GM19467 (cell line): ENCODE measurements around the gene PDLIM7.

Experiments used
- ATAC-seq: cut with Tn5 transposase; IDR thresholded peaks from one replicate; pipeline ENCODE4 v1.9.1; 2021; ENCODE audit warnings: mild to moderate bottlenecking, moderate library complexity; ENCODE audit not compliant: unreplicated experiment

The PDLIM7 gene

DNA sequence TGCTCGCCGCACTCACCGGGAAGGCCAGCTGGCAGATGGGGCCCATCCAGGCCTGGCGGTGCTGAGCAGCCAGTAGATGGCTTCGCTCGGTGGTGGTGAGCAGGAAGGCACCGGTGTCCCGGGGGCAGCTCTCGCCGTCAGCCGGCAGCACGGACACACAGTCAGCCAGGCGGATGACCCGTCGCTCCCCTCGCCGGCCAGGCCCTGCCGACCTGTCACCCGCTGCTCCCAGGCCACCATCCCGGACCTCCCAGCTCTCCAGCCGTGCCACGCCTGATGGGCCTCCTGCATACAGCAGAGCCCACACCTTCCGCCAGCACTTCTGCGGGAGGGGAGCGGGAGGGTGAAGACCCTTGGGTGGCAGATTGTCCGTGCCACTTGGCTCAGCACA is 10.8 kb upstream of the PDLIM7 start:
- no peak for ATAC-seq

DNA sequence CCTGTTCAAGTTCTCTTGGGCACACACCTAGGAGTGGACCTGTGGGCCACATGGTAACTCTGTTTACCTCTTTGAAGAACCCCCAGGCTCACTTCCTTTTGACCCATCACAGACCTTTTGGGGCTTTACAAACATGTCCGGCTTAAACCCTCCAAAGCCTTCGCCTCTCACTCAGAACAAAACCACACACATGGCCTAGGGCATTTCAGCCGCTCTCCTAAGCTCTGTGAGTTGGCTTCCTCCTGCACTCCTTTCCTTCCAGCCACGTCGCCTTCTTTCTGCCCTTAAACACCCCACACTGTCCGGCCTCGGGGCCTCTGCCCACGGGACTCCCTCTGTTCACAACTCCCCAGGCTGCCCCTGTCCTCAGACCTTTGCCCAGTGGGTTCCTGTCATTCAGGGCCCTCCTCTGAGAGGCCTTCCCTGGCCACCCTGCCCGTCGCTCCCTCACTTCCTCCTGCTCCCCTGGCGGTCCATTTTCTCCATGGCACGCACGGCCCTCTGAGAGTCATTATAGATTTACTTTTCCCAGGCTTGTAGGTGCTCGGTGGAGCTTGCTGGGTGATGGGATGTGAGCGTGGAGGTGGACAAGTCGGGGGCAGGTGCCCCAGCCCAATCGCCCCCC is 10.3 kb upstream of the PDLIM7 start:
- ATAC-seq, result no peak

DNA sequence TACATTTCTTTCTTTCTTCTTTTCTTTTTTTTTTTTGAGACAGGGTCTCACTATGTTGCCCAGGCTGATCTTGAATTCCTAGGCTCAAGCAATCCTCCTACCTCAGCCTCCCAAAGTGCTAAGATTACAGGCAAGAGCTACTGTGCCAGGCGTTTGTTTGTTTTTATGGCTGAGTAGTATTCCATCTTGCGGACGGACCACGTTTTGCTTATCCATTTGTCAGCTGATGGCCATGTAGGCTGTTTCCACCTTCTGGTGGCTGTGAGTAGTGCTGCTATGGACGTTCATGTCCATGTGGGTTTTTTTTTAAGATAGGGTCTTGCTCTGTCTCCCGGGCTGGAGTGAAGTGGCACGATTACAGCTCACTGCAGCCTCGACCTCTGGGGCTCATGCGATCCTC is 9.8 kb upstream of the PDLIM7 start:
- no peak for ATAC-seq

DNA sequence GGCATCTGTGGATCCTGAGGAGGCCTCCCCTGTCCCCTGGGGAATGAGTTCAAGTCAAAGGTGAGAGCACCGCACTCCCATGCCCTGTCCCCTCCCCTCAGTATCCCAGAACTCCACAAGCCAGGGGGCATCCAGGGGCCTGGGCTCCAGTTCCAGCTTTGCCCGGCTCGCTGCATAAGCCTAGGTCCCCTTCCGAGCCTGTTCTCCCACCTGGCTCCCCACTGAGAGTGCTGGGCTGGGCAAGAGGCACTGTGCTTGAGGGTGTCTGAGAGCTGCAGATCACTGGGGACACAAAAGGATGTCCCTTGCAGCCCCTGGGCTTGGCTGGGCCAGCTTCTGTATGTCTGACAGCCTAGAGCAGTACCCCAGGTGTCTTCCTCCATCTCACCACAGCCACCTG is 7.7 kb upstream of the PDLIM7 start:
- ATAC-seq, result no peak

DNA sequence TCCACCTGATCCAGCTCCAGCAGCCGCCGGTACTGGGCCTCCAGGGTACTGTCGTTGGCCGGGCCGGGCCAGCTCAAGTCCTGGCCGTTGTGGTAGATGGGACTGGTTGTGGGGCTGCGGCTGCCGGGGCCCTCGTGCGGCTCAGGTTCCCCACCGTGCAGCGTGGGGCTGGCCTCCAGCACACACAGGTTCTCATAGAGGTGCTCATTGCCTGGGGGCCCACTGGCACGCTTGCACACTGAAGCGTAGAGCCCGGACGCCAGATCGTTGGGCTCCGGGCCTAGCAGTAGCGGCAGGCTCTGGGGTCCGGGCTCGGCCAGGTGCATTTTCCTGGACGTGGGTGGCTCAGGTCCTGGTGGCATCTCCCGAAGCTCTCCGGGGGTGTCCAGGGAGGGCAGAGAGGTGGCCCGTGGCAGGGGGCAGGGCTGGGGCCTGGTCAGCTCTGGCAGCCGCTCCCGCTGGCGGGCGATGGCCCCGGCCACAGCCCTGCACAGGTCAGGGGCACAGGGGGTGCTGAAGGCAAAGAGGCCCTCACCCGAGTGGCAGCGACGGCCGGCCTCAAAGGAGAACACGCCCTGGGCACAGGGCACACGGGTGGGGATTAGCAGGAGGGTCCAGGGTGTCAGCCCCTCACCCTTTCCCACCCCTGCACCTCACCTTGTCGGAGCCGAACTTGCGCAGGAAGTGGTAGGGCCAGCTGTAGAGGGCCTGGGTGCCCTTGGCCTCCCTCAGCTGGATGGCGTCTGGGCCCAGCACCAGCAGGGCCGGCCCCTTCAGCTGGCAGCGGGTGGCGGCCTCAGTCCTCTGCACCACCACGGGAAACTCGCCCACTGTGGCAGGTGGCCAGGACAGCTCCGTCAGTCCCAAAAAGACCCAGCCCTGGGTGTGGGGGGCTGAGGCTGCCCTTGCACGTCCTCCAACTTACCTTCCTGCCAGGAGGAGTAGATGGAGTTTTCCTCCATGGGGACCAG is 7.0 kb upstream of the PDLIM7 start:
- no peak for ATAC-seq

DNA sequence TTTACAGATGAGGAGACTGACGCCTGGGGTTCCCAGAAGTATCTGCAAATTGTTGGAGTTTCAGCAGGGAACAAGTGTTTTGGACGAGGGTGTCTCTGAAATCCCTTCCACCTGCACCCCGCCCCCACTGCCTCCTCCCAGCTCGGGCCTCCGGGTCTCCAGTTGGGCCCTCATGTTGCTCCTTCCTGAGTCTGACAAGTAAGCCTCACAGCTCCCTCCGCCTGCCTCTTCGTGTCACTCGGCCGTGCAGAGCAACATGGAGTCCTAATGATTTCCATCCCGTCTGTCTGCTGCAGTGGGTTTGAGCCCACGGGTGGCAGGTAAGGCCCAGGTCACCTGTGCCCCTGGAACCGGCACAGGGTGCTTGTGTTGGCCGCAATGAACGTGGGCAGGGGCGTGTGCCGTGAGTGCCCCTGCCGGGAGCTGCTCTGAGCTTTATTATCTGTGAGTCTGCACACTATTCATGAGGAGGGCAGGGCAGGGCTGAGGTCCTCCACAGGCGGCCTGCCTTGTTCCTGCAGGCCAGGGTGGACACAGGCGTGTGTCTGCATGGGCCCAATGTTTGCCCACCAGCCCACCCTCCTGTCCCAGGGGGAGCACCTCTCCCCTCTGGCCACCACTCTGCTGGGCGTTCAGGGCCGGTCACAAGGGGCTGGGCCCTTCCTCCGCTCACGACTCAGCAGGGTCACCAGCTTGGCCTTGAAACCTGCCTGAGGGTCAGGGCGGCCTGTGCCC is 6.1 kb upstream of the PDLIM7 start:
- ATAC-seq, result no peak

DNA sequence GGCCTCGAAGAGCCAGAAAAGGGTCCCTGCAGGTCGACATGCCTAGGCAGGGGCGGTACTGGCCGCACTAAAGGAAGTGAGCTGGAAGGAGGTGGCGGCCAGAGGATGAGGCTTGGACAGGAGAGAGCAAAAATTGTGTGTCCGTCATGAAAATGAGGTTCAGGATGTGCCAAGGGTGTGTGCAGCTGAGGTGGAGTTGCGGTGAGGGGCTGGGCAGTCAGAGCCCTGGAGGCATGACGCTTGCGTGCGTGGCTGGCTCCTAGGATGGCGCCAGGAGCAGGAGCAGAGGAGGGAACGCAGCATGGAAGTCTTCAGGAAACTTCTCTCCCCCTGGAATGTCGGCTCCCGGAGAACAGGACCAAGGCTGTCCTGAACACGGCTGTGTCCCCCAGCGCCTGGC is 5.5 kb upstream of the PDLIM7 start:
- ATAC-seq, result no peak

DNA sequence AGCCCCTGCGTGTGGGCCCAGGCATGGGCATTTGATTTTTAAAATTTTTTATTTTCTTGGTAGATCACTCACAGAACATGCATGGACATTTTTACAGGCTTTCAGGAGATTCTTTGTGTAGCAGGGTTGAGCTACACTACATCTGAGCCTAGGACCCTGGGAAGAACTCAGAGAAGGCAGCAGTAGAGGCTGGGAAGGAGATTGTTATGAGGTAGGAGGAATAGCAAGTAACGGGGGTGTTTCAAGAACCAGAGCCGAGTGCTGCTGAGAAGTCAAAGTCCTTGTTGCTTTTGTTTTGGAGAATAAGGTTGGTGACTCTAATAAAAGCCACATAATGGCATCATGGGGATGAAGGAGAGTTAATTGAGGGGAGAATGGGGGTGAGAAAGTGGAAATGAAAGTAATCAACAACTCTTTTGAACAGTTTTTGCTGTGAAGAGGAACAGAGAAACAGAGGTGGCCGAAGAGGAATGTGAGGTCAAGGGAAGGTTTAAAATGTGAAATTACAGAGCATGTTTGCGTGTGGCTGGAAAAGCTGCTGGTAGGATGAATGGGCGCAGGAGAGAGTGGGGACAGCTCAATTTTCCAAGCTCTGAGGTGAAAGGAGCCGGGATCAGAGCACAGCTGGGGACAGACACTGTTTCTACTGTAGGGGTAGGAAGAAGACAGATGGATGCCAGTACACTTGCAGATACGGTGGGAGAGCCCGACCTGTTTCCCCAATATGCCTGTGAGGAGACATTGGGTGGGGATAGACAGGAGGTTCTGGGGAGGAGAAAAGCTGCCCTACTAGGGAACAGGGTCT is 4.7 kb upstream of the PDLIM7 start:
- no peak for ATAC-seq

DNA sequence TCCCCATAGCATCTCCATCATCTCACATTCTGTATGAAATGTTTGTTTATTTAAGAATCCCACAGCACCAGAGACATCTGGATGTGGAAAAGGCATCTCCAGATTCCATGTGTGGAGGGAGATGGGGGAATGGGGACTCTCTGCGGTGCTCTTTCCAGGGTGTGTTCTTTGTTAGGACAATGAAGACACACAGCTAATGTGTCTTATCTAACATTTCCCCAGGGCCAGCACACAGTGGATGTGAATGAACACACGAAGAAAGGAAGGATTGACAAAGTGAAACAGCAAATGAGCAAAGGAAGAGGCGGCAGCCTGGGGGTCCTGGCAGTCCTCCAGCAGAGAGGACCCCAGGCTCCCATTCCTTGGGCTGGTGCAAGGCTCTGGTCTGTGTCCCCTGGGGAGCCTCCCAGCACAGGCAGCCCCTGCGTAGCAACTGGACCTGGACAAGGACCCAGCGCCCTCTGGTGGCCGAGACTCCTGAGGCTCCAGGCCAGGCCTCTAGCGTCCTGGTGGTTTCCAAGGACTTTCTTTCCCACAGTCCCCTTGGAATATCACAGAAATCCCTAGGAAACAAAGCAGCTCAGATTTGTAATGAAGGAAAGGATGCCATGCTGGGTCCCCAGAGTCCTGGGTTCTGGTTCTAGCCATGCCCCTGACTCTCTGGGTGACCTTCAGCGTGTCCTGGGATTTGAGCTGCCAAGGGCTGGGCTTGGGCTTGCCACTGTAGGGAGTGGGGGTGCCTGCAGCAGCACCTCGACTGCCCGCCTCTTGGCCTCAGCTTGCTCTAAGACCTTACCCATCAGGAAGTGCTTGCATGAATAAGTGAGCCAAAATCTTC is 3.5 kb upstream of the PDLIM7 start:
- ATAC-seq, result no peak

DNA sequence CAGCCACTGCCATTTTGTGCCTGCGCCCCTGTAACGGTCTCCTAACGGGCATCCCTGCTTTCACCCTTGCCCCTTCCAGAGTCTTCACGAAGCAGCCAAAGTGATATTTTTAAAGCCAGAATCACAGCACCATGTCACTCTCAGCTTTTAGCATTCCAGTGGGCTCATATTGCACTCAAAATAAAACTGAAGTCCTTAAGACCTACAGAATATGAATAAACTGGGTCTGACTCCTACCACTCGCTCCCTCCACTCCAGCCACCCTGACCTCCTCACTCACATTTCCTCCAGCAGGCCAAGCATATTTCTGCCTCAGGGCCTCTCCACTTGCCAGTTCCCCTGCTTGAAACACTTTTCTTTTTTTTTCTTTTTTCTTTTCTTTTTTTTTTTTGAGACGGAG is 2.4 kb upstream of the PDLIM7 start:
- no peak for ATAC-seq

DNA sequence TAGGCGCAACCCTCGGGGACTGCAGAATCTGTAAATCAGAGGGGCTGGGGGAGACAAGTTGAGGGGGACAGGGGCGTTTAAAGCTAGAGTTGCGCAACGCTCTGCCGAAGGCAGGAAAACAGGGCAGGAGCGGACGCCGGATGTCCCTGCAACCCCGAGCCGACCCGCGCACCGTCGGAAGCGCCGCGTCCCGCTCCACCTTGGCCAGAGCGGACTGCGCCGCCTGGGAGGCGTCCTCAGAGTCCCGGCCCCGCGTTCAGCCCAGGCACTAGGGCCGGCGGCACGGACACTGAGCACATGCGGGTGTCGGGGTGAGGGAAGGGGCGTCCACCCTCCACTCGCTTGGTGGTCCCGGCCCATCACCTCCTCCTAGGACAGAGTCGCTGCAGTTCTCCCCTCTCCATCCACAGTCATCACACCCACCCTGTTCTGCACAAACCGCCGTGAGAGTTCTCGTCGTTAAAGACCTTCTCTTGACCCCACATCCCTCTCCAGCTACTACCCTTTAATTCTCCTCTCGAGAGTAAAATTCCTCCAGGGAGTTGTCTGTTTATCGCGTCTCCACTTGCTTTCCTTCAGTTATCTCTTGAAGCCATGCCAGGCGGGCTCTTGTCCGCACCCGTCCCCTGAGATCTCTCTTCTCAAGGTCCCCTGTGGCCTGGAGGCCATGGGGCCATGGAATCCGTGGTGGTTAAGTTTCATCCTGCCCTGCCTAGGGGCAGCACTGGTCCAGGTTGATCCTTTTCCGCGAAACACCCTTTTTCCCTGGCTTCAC is 796 bp upstream of the PDLIM7 start:
- no peak for ATAC-seq

DNA sequence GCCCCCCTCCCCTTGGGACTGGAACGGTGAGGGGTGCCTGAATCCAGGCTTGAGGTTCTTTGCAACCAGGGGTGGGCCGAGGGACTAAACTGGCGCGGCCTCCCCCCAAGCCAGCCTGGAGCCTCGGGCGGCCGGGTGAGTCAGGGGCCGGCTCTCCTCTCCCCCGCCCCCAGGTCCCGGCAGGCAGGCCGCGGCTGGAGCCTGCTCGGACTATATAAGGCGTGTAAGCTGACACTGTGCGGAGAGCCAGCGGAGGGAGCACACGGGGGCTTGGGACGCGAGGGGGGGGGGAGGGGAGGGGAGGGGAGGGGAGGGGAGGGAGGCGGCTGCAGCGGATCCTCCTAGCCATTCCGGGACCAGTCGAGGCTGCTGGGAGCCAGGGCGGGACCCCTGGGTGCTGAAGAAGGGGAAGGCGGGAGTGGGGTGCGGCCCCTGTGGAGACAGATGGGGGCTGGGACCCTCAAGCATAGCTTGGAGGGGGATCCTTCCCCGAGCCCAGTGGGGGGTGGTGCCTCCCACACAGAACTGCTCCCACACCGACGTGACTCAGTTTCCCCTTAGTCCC is 595 bp downstream of the PDLIM7 start:
- ATAC-seq, result no peak

DNA sequence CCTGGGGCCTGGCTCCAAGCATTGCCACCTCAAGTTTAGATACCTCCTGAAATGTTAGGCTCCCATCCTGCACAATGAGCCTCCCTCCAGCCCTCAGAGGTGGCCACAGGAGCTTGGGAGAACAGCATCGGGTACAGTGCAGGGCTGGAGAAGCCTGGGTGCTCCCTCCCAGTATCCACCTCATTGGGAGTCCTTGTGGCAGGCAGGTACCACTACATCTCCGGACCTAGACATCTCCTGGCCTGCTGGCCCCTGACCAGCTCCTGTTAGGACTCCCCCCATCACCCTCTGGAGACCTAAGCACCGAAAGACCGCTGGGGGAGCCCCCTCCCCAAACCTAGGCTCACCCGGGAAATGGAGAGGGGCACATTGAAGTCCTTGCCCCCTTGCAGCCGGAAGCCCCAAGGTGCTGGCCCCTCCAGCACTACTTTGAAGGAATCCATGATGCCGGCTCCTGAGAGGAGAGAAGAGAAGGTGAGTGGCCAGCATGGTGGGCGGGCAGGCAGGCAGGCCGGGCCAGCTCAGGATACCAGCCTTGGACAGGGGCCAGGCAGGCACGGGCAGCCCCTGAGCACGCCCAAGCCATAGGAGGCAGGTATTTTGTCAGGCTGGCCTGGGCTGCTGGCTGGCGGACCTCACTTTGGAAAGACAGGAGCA is 1.2 kb downstream of the PDLIM7 start:
- no peak for ATAC-seq

DNA sequence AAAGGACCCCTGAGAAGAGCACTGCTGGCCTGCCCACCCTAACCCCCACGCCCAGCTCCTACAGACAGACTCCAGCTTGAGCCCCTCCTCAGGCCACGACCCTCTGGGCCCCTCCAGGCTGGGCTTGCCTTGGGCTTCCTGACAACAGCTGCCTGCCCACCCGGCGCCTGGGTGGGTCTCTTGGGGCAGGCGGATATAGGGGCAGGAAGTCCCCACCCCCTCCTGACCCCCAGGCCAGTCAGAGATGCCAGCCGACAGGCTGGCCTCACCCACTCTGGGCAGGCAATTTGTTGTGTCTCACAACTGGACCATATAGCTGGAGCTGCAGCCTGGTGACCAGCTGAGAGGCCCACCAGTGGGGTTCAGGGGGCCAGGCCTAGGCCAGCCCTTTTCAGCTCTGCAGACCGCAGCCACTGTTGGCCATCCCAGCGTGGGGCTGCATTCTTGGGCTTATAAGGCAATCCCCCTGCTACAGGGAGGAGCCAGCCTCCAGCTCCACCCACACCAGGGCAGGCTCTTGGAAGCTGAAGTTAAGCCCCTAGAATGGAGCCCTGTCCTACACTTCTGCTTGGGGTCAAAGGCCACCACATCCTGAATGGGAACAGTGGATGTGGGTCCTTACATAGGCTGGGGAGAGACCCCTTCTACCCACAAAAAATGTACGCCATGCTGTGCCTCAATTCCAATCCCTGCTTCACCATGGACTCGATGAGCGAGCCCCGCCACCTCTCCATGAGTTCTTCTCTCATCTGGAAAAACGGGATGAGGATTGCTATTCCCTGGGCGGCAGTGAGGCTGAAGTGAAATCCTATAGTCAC is 2.0 kb downstream of the PDLIM7 start:
- no peak for ATAC-seq

DNA sequence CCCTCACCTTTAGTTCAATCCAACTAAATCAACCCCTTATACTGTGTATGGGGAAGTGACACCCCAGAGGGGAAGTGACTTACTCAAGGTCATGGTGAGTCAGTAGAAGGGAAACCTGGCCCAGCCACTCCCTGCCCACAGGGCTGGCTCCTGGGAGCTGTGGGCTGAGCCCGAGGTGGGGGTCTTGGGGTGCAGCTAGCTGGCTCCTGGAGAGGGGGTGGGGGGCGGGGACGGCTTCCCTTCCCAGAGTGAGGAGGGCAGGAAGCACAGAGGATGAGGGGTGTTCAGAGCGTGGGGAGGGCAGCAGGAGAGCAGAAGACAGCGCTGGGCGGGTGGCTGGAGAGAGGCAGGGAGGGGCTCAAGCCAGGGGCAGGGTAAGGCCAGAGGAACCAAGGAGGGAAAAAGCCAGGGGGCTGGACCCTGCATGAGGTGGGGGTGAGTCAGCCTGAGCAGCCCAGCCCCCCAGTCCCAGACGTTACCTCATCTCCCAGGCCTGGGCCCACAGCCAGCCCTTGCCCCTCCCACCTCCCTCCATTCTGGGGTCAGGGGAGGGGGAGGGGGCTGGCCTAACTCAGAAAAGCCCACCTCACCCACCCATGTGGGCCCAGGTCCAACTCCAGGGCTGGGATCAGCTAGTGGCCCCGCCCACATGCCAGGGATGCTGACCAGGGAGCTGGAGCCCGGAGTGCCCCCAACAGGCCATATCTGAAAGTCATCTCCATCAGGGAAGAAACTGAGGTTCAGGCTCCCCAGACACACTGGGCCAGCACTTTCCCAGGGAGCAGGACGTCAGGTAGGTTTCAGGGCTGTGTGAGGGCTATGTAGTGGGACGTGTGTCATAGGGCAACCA is 2.8 kb downstream of the PDLIM7 start:
- ATAC-seq, result no peak

DNA sequence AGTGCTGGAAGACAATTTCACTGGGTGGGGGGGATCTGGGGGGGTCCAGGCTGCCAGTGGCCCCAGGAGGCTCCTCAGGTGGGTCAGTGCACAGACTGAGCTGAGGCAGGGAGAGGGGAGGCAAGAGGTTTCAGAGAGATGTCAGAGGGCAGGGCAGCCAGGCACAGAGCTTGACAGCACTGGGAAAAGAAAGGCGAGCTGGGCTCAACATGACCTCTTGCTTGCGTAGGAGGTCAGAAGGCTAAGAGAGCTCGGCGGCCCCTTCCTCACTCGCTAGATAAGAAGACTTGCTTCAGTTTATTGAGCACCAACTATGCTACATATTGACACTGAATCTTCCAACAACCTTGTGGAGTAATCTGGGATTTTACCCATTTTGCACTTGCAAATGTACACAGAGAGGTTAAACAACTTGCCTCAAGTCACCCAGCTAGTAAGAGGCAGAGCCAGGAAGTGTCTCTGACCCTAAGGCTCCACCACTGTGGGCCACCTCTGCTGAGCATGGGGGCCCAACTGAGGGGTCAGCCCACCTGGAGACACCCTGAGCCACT is 3.5 kb downstream of the PDLIM7 start:
- ATAC-seq, result no peak
